H1 (cell line): Measurements from ENCODE around the gene FSTL4. TPM values are rescaled to one million over a fixed set of nuclear protein-coding genes. Genes with fewer than 3 reads are reported as not detected.

Source experiments
- CTCF ChIA-PET: fragments of 300-600 bp; sonication (Branson Sonifier 250); formaldehyde crosslinking; loops from one replicate; lab custom pipeline; 2021; ENCODE audit not compliant: partially characterized antibody; lab: Charles Lee
- POLR2A ChIA-PET: fragments of 300-600 bp; sonication (Branson Sonifier 250); formaldehyde crosslinking; loops from one replicate; lab custom pipeline; 2021; ENCODE audit warnings: inconsistent platforms; ENCODE audit not compliant: partially characterized antibody; lab: Charles Lee
- DNase-seq, 2 experiments: peaks; one replicate each; pipeline versions ENCODE4 v3.0.0 to v3.0.0-alpha.2; 2010 to 2022; ENCODE audit warnings: low spot score in 2 of 2, low read depth in 1 of 2, mixed read lengths in 1 of 2
- FAIRE-seq: peaks from 2 replicates; lab custom pipeline; 2011; peaks lifted over from hg19 to GRCh38; lab: Jason Lieb, UNC
- H2AFZ ChIP-seq: 2 replicates; pipeline ENCODE4 v1.8.1; 2012; ENCODE audit warnings: low read length, inconsistent platforms
- H2AK5ac ChIP-seq: 2 replicates; pipeline ENCODE4 v1.6.1; 2013; ENCODE audit warnings: low read depth, low read length
- H2BK120ac ChIP-seq: replicated peaks from 2 replicates; pipeline ENCODE3; 2013; ENCODE audit warnings: low read depth, low read length, inconsistent platforms
- H2BK12ac ChIP-seq: 2 replicates; pipeline ENCODE4 v1.6.1; 2013; ENCODE audit warnings: low read depth, low read length
- H2BK15ac ChIP-seq: 2 replicates; pipeline ENCODE4 v1.6.1; 2013; ENCODE audit warnings: low read length
- H2BK20ac ChIP-seq: 2 replicates; pipeline ENCODE4 v1.6.1; 2013; ENCODE audit warnings: low read length
- H2BK5ac ChIP-seq: 2 replicates; pipeline ENCODE4 v1.6.1; 2013; ENCODE audit warnings: low read depth, low read length
- H3K14ac ChIP-seq: 2 replicates; pipeline ENCODE4 v1.6.1; 2013; ENCODE audit warnings: inconsistent platforms; ENCODE audit not compliant: insufficient read length
- H3K18ac ChIP-seq: 2 replicates; pipeline ENCODE4 v1.6.1; 2013; ENCODE audit warnings: low read length; ENCODE audit errors: extremely low read depth
- H3K23ac ChIP-seq: 2 replicates; pipeline ENCODE4 v1.6.1; 2013; ENCODE audit warnings: inconsistent platforms; ENCODE audit not compliant: insufficient read length
- H3K23me2 ChIP-seq: 2 replicates; pipeline ENCODE4 v1.6.1; 2013; ENCODE audit warnings: low read depth, low read length
- H3K27ac ChIP-seq: 2 replicates; pipeline ENCODE4 v1.6.1; 2011; ENCODE audit warnings: low read depth, low read length, inconsistent platforms
- H3K27me3 ChIP-seq, 4 experiments: replicated peaks in 1 of 4; 1 replicate in 1 of 4; 2 replicates in 3 of 4; pipeline versions ENCODE4 v1.6.1 to v1.8.1; 2011 to 2013; ENCODE audit warnings: low read length in 3 of 4, mild to moderate bottlenecking in 3 of 4, inconsistent platforms in 2 of 4, mixed read lengths in 2 of 4, moderate library complexity in 1 of 4; ENCODE audit not compliant: control insufficient read depth in 3 of 4, insufficient read depth in 3 of 4; ENCODE audit errors: extremely low read depth in 1 of 4
- H3K36me3 ChIP-seq, 4 experiments: 2 replicates each; pipeline versions ENCODE4 v1.6.1 to v1.8.1; 2011 to 2013; ENCODE audit warnings: mild to moderate bottlenecking in 4 of 4, low read length in 3 of 4, moderate library complexity in 2 of 4, control low read depth in 1 of 4, inconsistent platforms in 1 of 4; ENCODE audit not compliant: insufficient read depth in 4 of 4, control insufficient read depth in 2 of 4
- H3K4ac ChIP-seq: replicated peaks from 2 replicates; pipeline ENCODE3; 2013; ENCODE audit warnings: low read length, low read depth, mixed read lengths, inconsistent platforms; ENCODE audit not compliant: insufficient read length
- H3K4me1 ChIP-seq, 4 experiments: replicated peaks in 1 of 4; 1 replicate in 1 of 4; 2 replicates in 3 of 4; pipeline versions ENCODE4 v1.6.1 to v1.8.1; 2011 to 2013; ENCODE audit warnings: low read length in 3 of 4, inconsistent platforms in 2 of 4, mixed read lengths in 1 of 4; ENCODE audit not compliant: insufficient read depth in 4 of 4, control insufficient read depth in 3 of 4
- H3K4me2 ChIP-seq, 2 experiments: 2 replicates each; pipeline versions ENCODE4 v1.6.1 to v1.8.1; 2011 to 2013; ENCODE audit warnings: low read depth in 2 of 2, low read length in 2 of 2, control low read depth in 1 of 2, inconsistent platforms in 1 of 2, mild to moderate bottlenecking in 1 of 2; ENCODE audit not compliant: insufficient read depth in 1 of 2
- H3K4me3 ChIP-seq, 4 experiments: fragments of 200-600, 300-600 bp in 1 of 4; sonication (generic), shearing (Covaris generic), sonication (Bioruptor Twin) in 1 of 4; 2 replicates each; pipeline versions ENCODE4 v1.5.1 to v1.8.1; 2011 to 2016; ENCODE audit warnings: low read length in 4 of 4, low read depth in 3 of 4, control low read depth in 2 of 4, inconsistent platforms in 2 of 4, mild to moderate bottlenecking in 2 of 4, mixed read lengths in 1 of 4, moderate library complexity in 1 of 4; ENCODE audit not compliant: insufficient read depth in 2 of 4; ENCODE audit errors: extremely low read depth in 1 of 4
- H3K56ac ChIP-seq: replicated peaks from 2 replicates; pipeline ENCODE3; 2013; ENCODE audit warnings: low read depth, mild to moderate bottlenecking, mixed read lengths, low read length, inconsistent platforms; ENCODE audit not compliant: insufficient read length
- H3K79me1 ChIP-seq: 2 replicates; pipeline ENCODE4 v1.6.1; 2013; ENCODE audit warnings: low read depth, low read length, control low read depth
- H3K79me2 ChIP-seq, 2 experiments: 2 replicates each; pipeline versions ENCODE4 v1.6.1 to v1.8.1; 2012 to 2013; ENCODE audit warnings: low read length in 2 of 2, mild to moderate bottlenecking in 2 of 2, inconsistent platforms in 1 of 2; ENCODE audit not compliant: insufficient read depth in 2 of 2, control insufficient read depth in 1 of 2
- H3K9ac ChIP-seq, 4 experiments: replicated peaks in 1 of 4; 1 replicate in 1 of 4; 2 replicates in 3 of 4; pipeline versions ENCODE4 v1.6.1 to v1.8.1; 2011 to 2013; ENCODE audit warnings: low read depth in 3 of 4, low read length in 3 of 4, control low read depth in 2 of 4, mild to moderate bottlenecking in 2 of 4, moderate library complexity in 2 of 4, inconsistent platforms in 1 of 4; ENCODE audit errors: extremely low read depth in 1 of 4
- H3K9me3 ChIP-seq, 2 experiments: 2 replicates each; pipeline versions ENCODE4 v1.6.1 to v1.8.1; 2012 to 2013; ENCODE audit warnings: mild to moderate bottlenecking in 2 of 2, moderate library complexity in 2 of 2, control low read depth in 1 of 2, inconsistent platforms in 1 of 2, low read depth in 1 of 2, low read length in 1 of 2, mixed read lengths in 1 of 2; ENCODE audit not compliant: insufficient read depth in 2 of 2
- H4K20me1 ChIP-seq, 2 experiments: replicated peaks in 1 of 2; 2 replicates each; pipeline versions ENCODE3 to v1.8.1; 2011 to 2013; ENCODE audit warnings: inconsistent platforms in 2 of 2, low read length in 2 of 2, mild to moderate bottlenecking in 1 of 2; ENCODE audit not compliant: insufficient read depth in 2 of 2, control insufficient read depth in 1 of 2
- H4K5ac ChIP-seq: 2 replicates; pipeline ENCODE4 v1.6.1; 2013; ENCODE audit warnings: low read length, low read depth, mixed read lengths, inconsistent platforms; ENCODE audit not compliant: insufficient read length
- H4K8ac ChIP-seq: 2 replicates; pipeline ENCODE4 v1.8.0; 2013; ENCODE audit warnings: mild to moderate bottlenecking, moderate library complexity, low read length, inconsistent platforms; ENCODE audit not compliant: insufficient read depth; ENCODE audit errors: extremely low read depth
- H4K91ac ChIP-seq: replicated peaks from 2 replicates; pipeline ENCODE3; 2013; ENCODE audit warnings: low read length, mixed read lengths, inconsistent platforms; ENCODE audit not compliant: insufficient read length
- SP2 ChIP-seq: IDR thresholded peaks from 2 replicates; pipeline ENCODE4 v1.6.1; 2012; ENCODE audit warnings: mild to moderate bottlenecking, low read length, inconsistent platforms
- TEAD4 ChIP-seq: IDR thresholded peaks from 2 replicates; pipeline ENCODE4 v1.6.1; 2012; ENCODE audit warnings: low read depth, low read length, inconsistent platforms, mixed read lengths
- WGBS, 2 experiments: shearing (Covaris generic) in 1 of 2; methylation state at CpG; one replicate each; pipeline versions ENCODE4 v1.1.6 to v1.1.7; 2013 to 2015; ENCODE audit warnings: low lambda C conversion rate in 2 of 2, mixed read lengths in 2 of 2, inconsistent platforms in 1 of 2, low coverage in 1 of 2, missing lambda C conversion rate in 1 of 2; ENCODE audit not compliant: insufficient replicate concordance in 2 of 2, insufficient coverage in 1 of 2, insufficient read length in 1 of 2; ENCODE audit errors: extremely low coverage in 1 of 2, missing lambda C conversion rate in 1 of 2; 5-methylcytosine and 5-hydroxymethylcytosine counted together
- polyA plus RNA-seq, 7 experiments: library from polyadenylated mRNA; depleted of rRNA in 3 of 7; stranded (reverse) in 5 of 7; unstranded in 2 of 7; fragments of >200 nt in 5 of 7; fragments of 200-250 nt in 2 of 7; gene quantifications; 1 replicate in 5 of 7; 2 replicates in 1 of 7; 4 replicates in 1 of 7; pipeline versions ENCODE4 v1.2.1 to v1.2.3, GENCODE V29; 2011 to 2013; ENCODE audit warnings: missing spikeins in 2 of 7, mixed read lengths in 2 of 7
- total RNA-seq: library from RNA; stranded (reverse); fragmentation: NEBNext Ultra II Directional; extraction: Animal tissue kit (Norgen Biotek cat#: 25700); gene quantifications from 2 replicates; pipeline ENCODE4 v1.2.1, GENCODE V29; 2021

The FSTL4 gene
- total and polyA plus RNA-seq, 2 of the 8 experiments (the other 6 are each of a cell fraction or from before 2014, with no cell fraction given): 3.1 to 4.1 TPM

- Histone ChIP-seq H3K4ac (no peak overlapping the region), H3K79me2 (no peaks in the 10 kb centered on the region), H3K27ac (no peak overlapping the region), H4K20me1 (no peaks in the 10 kb centered on the region), H3K23ac (no peak overlapping the region), H4K8ac (no peak overlapping the region), H3K9me3 (no peaks in the 10 kb centered on the region), H3K36me3 (no peaks in the 10 kb centered on the region; a peak in 1 of 8 replicates), H3K27me3 (no peaks in the 10 kb centered on the region), H3K4me1 (no peaks in the 10 kb centered on the region), H2AFZ (no peak overlapping the region), H2BK20ac (no peak overlapping the region), H2AK5ac (no peak overlapping the region), H3K56ac (no peak overlapping the region), H3K4me2 (no peak overlapping the region), H2BK5ac (no peak overlapping the region), H2BK12ac (no peak overlapping the region), H3K18ac (no peak overlapping the region), H4K91ac (no peak overlapping the region), H2BK120ac (no peak overlapping the region), H2BK15ac (no peak overlapping the region), H3K79me1 (no peaks in the 10 kb centered on the region), H3K23me2 (no peaks in the 10 kb centered on the region), H3K14ac (no peak overlapping the region), H3K4me3 (no peak overlapping the region), H3K9ac (no peak overlapping the region), H4K5ac (no peak overlapping the region)
- DNase-seq (no peak), FAIRE-seq (no peak)
- POLR2A ChIA-PET: no interaction called here
- TF ChIP-seq TEAD4: no peak
- no peak for TF ChIP-seq SP2
- CTCF ChIA-PET: interaction anchor here (1.2 kb wide), 1 partner anchor 24 kb away, joined by 3 read pairs; no protein-coding TSS in a partner anchor
- WGBS, 2 experiments: 90% methylated on average over 4 of the region's 4 CpGs; no CpG with 5 or more reads in 1 of the 2 experiments
Measured at GRCh38 chr5:133643365-133643764, 31.0 kb upstream of the FSTL4 start.
